GM19099 (cell line): ENCODE results near the gene ARPC2.

Experiments
- POLR2A ChIP-seq: IDR thresholded peaks from 3 replicates; pipeline ENCODE4 v1.6.1; 2011; ENCODE audit warnings: low read depth; ENCODE audit not compliant: insufficient read length; ENCODE audit errors: extremely low read depth

Gene ARPC2

DNA sequence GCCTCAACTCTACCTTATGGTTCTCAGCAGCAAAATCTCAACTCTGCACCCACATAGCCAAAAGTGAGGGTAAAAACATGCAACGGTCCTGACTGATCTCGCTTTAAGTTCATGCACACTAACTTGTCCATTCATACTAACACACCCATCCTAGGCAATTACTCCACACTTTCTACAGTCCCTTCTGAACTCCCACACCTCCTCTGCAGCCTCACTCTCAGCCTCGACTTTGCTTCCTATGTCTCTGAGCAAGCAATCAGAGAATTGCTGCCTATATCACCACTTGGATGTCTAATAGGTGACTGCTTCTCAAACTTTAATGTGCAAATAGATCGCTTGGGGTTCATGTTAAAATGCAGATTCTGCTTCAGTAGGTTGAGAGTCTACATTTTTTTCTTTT is 83.2 kb downstream of the ARPC2 start:
- TF ChIP-seq POLR2A, result no peak

DNA sequence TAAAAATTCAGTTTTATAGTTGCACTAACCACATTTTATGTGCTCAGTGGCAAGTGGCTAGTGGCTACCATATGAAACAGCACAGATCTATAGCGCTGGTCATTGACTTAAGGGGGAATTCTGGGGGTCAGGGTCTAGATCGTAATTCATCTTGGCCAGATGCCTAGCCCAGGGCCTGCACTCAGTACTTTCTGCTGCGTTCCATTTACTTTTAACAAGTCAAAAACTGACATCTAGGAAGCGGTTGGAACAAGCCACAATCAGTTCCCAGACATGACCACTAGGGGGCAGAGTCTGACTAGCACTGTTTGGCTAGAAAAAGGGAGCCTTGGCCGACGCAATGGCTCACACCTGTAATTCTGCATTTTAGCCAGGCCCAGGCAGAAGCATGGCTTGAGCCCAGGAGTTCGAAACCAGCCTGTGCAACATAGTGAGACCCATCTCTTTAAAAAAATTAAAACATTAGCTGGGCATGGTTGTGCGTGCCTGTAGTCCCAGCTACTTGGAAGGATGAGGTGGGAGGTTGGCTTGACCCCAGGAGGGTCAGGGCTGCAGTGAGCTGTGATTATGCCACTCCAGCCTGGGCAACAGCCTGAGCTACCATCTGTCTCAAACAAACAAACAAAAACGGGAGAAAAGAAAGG is 84.3 kb downstream of the ARPC2 start:
- no peak for TF ChIP-seq POLR2A
